Neural cell (in vitro differentiated cells): ENCODE measurements around the gene CARD14. TPM values are rescaled to one million over a fixed set of nuclear protein-coding genes. Genes with fewer than 3 reads are reported as not detected.
"Not testable (repeated sequence)": the region's sequence is repeated elsewhere in the genome, so short reads cannot be mapped to it uniquely, and the experiment has no call there.

Experiments used
- H2AFZ ChIP-seq: fragments of 200-600, 300-800 bp; sonication (generic), shearing (Covaris generic); 2 replicates; pipeline ENCODE4 v1.6.0; 2014; ENCODE audit warnings: low read depth, mild to moderate bottlenecking, antibody characterized with exemption, low read length, moderate library complexity
- H3F3A ChIP-seq: fragments of 200-600 bp; shearing (Covaris generic); 2 replicates; pipeline ENCODE4 v1.6.1; 2016; ENCODE audit warnings: mild to moderate bottlenecking, moderate library complexity, mixed read lengths, antibody characterized with exemption, low read length; ENCODE audit not compliant: insufficient read depth, poor library complexity, severe bottlenecking
- H3K27ac ChIP-seq: fragments of 200-600, 300-800 bp; sonication (generic), shearing (Covaris generic); 2 replicates; pipeline ENCODE4 v1.5.1; 2014; ENCODE audit warnings: mild to moderate bottlenecking, low read length, moderate library complexity
- H3K27me3 ChIP-seq: fragments of 300-800, 200-600 bp; sonication (generic), shearing (Covaris generic); 2 replicates; pipeline ENCODE4 v1.6.0; 2014; ENCODE audit warnings: mild to moderate bottlenecking, low read depth, low read length, moderate library complexity; ENCODE audit not compliant: insufficient read depth
- H3K36me3 ChIP-seq: fragments of 300-800, 200-600 bp; sonication (generic), shearing (Covaris generic); 2 replicates; pipeline ENCODE4 v1.5.1; 2014; ENCODE audit warnings: mild to moderate bottlenecking, antibody characterized with exemption, low read length, moderate library complexity; ENCODE audit not compliant: insufficient read depth
- H3K4me2 ChIP-seq: fragments of 300-800, 200-600 bp; sonication (generic), shearing (Covaris generic); 2 replicates; pipeline ENCODE4 v1.6.0; 2014; ENCODE audit warnings: mild to moderate bottlenecking, low read length
- H3K4me3 ChIP-seq: fragments of 300-800, 200-600 bp; sonication (generic), shearing (Covaris generic); 2 replicates; pipeline ENCODE4 v1.5.1; 2014; ENCODE audit warnings: mild to moderate bottlenecking, low read length, moderate library complexity
- H3K79me2 ChIP-seq: fragments of 200-600 bp; shearing (Covaris generic); replicated peaks from 2 replicates; pipeline ENCODE4 v1.6.0; 2014; ENCODE audit warnings: mild to moderate bottlenecking, low read length, moderate library complexity; ENCODE audit not compliant: insufficient read depth
- H3K9ac ChIP-seq: fragments of 300-800, 200-600 bp; sonication (generic), shearing (Covaris generic); 2 replicates; pipeline ENCODE4 v1.6.1; 2016; ENCODE audit warnings: mild to moderate bottlenecking, low read length, mixed read lengths
- H3K9me2 ChIP-seq: fragments of 200-600 bp; shearing (Covaris generic); 2 replicates; pipeline ENCODE4 v1.6.1; 2016; ENCODE audit warnings: mild to moderate bottlenecking, low read length, mixed read lengths; ENCODE audit not compliant: insufficient read depth
- H3K9me3 ChIP-seq: fragments of 200-600, 300-800 bp; sonication (generic), shearing (Covaris generic); 2 replicates; pipeline ENCODE4 v1.6.1; 2016; ENCODE audit warnings: mild to moderate bottlenecking, mixed run types, low read length, moderate library complexity, mixed read lengths
- H4K20me1 ChIP-seq: fragments of 200-600 bp; shearing (Covaris generic); 2 replicates; pipeline ENCODE4 v1.6.1; 2016; ENCODE audit warnings: mild to moderate bottlenecking, mixed run types; ENCODE audit not compliant: insufficient read depth
- CTCF ChIP-seq: fragments of 450-650 bp; IDR thresholded peaks from 2 replicates; pipeline ENCODE4 v1.5.1; 2014; ENCODE audit warnings: antibody characterized with exemption, mild to moderate bottlenecking, moderate library complexity; ENCODE audit not compliant: poor library complexity, severe bottlenecking
- EP300 ChIP-seq: fragments of 450-650 bp; conservative IDR thresholded peaks from 2 replicates; pipeline ENCODE4 v1.6.1; 2014; ENCODE audit warnings: antibody characterized with exemption, mild to moderate bottlenecking, moderate library complexity; ENCODE audit not compliant: poor library complexity, severe bottlenecking
- EZH2 ChIP-seq: fragments of 200-600, 300-800 bp; shearing (Covaris generic), sonication (generic); IDR thresholded peaks from 2 replicates; pipeline ENCODE4 v1.6.1; 2014; ENCODE audit warnings: antibody characterized with exemption, low read length, borderline replicate concordance, mild to moderate bottlenecking; ENCODE audit not compliant: insufficient read depth, poor library complexity, severe bottlenecking
- MXI1 ChIP-seq: fragments of 450-650 bp; conservative IDR thresholded peaks from 2 replicates; pipeline ENCODE4 v1.6.1; 2014; ENCODE audit warnings: antibody characterized with exemption, mild to moderate bottlenecking; ENCODE audit not compliant: poor library complexity, severe bottlenecking
- POLR2AphosphoS5 ChIP-seq: IDR thresholded peaks from 2 replicates; pipeline ENCODE4 v1.6.1; 2012
- RAD21 ChIP-seq: fragments of 450-650 bp; conservative IDR thresholded peaks from 2 replicates; pipeline ENCODE4 v1.6.1; 2014; ENCODE audit warnings: antibody characterized with exemption, mild to moderate bottlenecking, moderate library complexity
- REST ChIP-seq: IDR thresholded peaks from 2 replicates; pipeline ENCODE4 v1.6.1; 2012; ENCODE audit warnings: borderline replicate concordance
- SMC3 ChIP-seq: fragments of 450-650 bp; conservative IDR thresholded peaks from 2 replicates; pipeline ENCODE4 v1.6.1; 2014; ENCODE audit warnings: antibody characterized with exemption, mild to moderate bottlenecking, moderate library complexity; ENCODE audit not compliant: poor library complexity
- TAF1 ChIP-seq: IDR thresholded peaks from 2 replicates; pipeline ENCODE4 v1.6.1; 2012; ENCODE audit warnings: low read depth
- polyA plus RNA-seq: library from polyadenylated mRNA; depleted of rRNA; stranded (reverse); fragments of >200 nt; gene quantifications from 2 replicates; pipeline ENCODE4 v1.2.3, GENCODE V29; 2014

The CARD14 gene
- polyA plus RNA-seq, 1 donor from 2014 or later, result 0.12 TPM

- Histone ChIP-seq H3K27ac (no peak overlapping the region), H3F3A (no peaks in the 10 kb centered on the region), H3K9ac (no peak overlapping the region), H4K20me1 (no peaks in the 10 kb centered on the region), H3K4me3 (no peak overlapping the region), H3K9me2 (no peaks in the 10 kb centered on the region), H3K27me3 (no peaks in the 10 kb centered on the region), H3K4me2 (no peak overlapping the region), H2AFZ (no peak overlapping the region), H3K36me3 (no peaks in the 10 kb centered on the region), H3K9me3 (no peaks in the 10 kb centered on the region), H3K79me2 (peaks cover 4% of the 10 kb centered on the region)
- TF ChIP-seq TAF1 (no peak), REST (no peak), EZH2 (no peak), EP300 (no peak), RAD21 (no peak), SMC3 (no peak), POLR2AphosphoS5 (no peak), CTCF (no peak), MXI1 (no peak)
These were observed 16.8 kb upstream of the CARD14 start for GRCh38 chr17:80153004-80153403.

- no peak overlapping the region for H3K4me2 ChIP-seq
- no peaks in the 10 kb centered on the region for H3K9me2 ChIP-seq
- no peaks in the 10 kb centered on the region for H3K36me3 ChIP-seq
- no peak overlapping the region for H2AFZ ChIP-seq
- no peak overlapping the region for H3K27ac ChIP-seq
- H3K9me3 ChIP-seq, result no peaks in the 10 kb centered on the region
- H3K79me2 ChIP-seq, result no peaks in the 10 kb centered on the region
- no peak overlapping the region for H3K4me3 ChIP-seq
- TF ChIP-seq SMC3 (no peak), EZH2 (no peak), POLR2AphosphoS5 (no peak), EP300 (no peak), MXI1 (no peak), RAD21 (no peak), CTCF (no peak), TAF1 (no peak), REST (no peak)
- H3F3A ChIP-seq, result no peaks in the 10 kb centered on the region
- no peak overlapping the region for H3K9ac ChIP-seq
- no peaks in the 10 kb centered on the region for H4K20me1 ChIP-seq
- H3K27me3 ChIP-seq, result no peaks in the 10 kb centered on the region
These were observed 15.7 kb upstream of the CARD14 start for GRCh38 chr17:80154166-80154565.

GRCh38 chr17:80155600-80155999 lies 14.2 kb upstream of the CARD14 start:
- not testable (repeated sequence) for H3K27me3 ChIP-seq, H3K9me3 ChIP-seq, H3K4me3 ChIP-seq, H3K27ac ChIP-seq, H3F3A ChIP-seq, H3K79me2 ChIP-seq, H4K20me1 ChIP-seq, H2AFZ ChIP-seq, H3K9me2 ChIP-seq, H3K36me3 ChIP-seq, H3K4me2 ChIP-seq, H3K9ac ChIP-seq
